Measurements from ENCODE around the gene DOCK4.

The DOCK4 gene

GRCh38 chr7:112147793-112148361 lies 58.3 kb downstream of the DOCK4 start:
- DNase-seq (ENCODE audit: low read depth): no peak
- H3K4me3 ChIP-seq (ENCODE audit: low read depth, low read length): no peak overlapping the region
- no peak for TF ChIP-seq CTCF (IDR thresholded peaks at IDR 0.05; ENCODE audit: low read depth, low read length, missing control alignments)

- no peak overlapping the region for H3K4me3 ChIP-seq (ENCODE audit: low read depth, low read length)
- no peak for DNase-seq (ENCODE audit: low read depth)
- no peak for TF ChIP-seq CTCF (IDR thresholded peaks at IDR 0.05; ENCODE audit: low read depth, low read length, missing control alignments)
Observed at GRCh38 chr7:112145206-112145605, 61.0 kb downstream of the DOCK4 start.

GRCh38 chr7:112144284-112145059 lies 61.7 kb downstream of the DOCK4 start:
- no peak for TF ChIP-seq CTCF (IDR thresholded peaks at IDR 0.05; ENCODE audit: low read depth, low read length, missing control alignments)
- H3K4me3 ChIP-seq (ENCODE audit: low read depth, low read length): no peak overlapping the region
- no peak for DNase-seq (ENCODE audit: low read depth)

GRCh38 chr7:112143582-112143981 lies 62.6 kb downstream of the DOCK4 start:
- no peak overlapping the region for H3K4me3 ChIP-seq (ENCODE audit: low read depth, low read length)
- TF ChIP-seq CTCF (IDR thresholded peaks at IDR 0.05; ENCODE audit: low read depth, low read length, missing control alignments): no peak
- no peak for DNase-seq (ENCODE audit: low read depth)

GRCh38 chr7:112143136-112143535 lies 63.1 kb downstream of the DOCK4 start:
- no peak for DNase-seq (ENCODE audit: low read depth)
- no peak for TF ChIP-seq CTCF (IDR thresholded peaks at IDR 0.05; ENCODE audit: low read depth, low read length, missing control alignments)
- H3K4me3 ChIP-seq (ENCODE audit: low read depth, low read length): no peak overlapping the region

- H3K4me3 ChIP-seq (ENCODE audit: low read depth, low read length): no peak overlapping the region
- TF ChIP-seq CTCF (IDR thresholded peaks at IDR 0.05; ENCODE audit: low read depth, low read length, missing control alignments): no peak
- DNase-seq (ENCODE audit: low read depth): no peak
Observed at GRCh38 chr7:112140600-112140999, 65.6 kb downstream of the DOCK4 start.

GRCh38 chr7:112138938-112139337 lies 67.3 kb downstream of the DOCK4 start:
- TF ChIP-seq CTCF (IDR thresholded peaks at IDR 0.05; ENCODE audit: low read depth, low read length, missing control alignments): no peak
- no peak for DNase-seq (ENCODE audit: low read depth)
- H3K4me3 ChIP-seq (ENCODE audit: low read depth, low read length): no peak overlapping the region
